OCI-LY7 (cell line): ENCODE measurements around the gene TAF3. TPM values are rescaled to one million over a fixed set of nuclear protein-coding genes. Genes with fewer than 3 reads are reported as not detected.

Experiments
- BruUV-seq: library from RNA; stranded (reverse); fragments of 400-500 nt; replicated peaks from 2 replicates; lab custom pipeline; 2021; lab: Mats Ljungman, UMichigan
- CTCF ChIA-PET: fragments of 300-600 bp; sonication (Branson Sonifier 250); formaldehyde crosslinking; loops from one replicate; lab custom pipeline; 2022; ENCODE audit warnings: antibody characterized with exemption; ENCODE audit not compliant: unreplicated experiment; lab: Charles Lee
- POLR2A ChIA-PET: fragments of 300-600 bp; sonication (Branson Sonifier 250); formaldehyde crosslinking; loops from one replicate; lab custom pipeline; 2022; ENCODE audit warnings: antibody characterized with exemption; lab: Charles Lee
- DNase-seq: peaks from one replicate; pipeline ENCODE4 v3.0.0-alpha.2; 2015; ENCODE audit warnings: low spot score
- H2AFZ ChIP-seq: fragments of 200-600 bp; sonication (generic), shearing (Covaris generic); 2 replicates; pipeline ENCODE4 v1.6.1; 2014; ENCODE audit warnings: mild to moderate bottlenecking, antibody characterized with exemption, low read length, moderate library complexity
- H3K27ac ChIP-seq: fragments of 200-600 bp; sonication (generic); 2 replicates; pipeline ENCODE4 v1.5.1; 2014; ENCODE audit warnings: mixed run types, low read depth, mild to moderate bottlenecking, moderate library complexity, low read length, inconsistent platforms; ENCODE audit not compliant: poor library complexity, severe bottlenecking
- H3K36me3 ChIP-seq: fragments of 200-600 bp; sonication (generic); 2 replicates; pipeline ENCODE4 v1.6.1; 2014; ENCODE audit warnings: mild to moderate bottlenecking, antibody characterized with exemption, low read length, moderate library complexity, mixed read lengths; ENCODE audit not compliant: insufficient read depth
- H3K4me1 ChIP-seq: fragments of 200-600 bp; sonication (generic); 2 replicates; pipeline ENCODE4 v1.5.1; 2014; ENCODE audit warnings: mild to moderate bottlenecking, low read length; ENCODE audit not compliant: insufficient read depth, poor library complexity, severe bottlenecking
- H3K4me2 ChIP-seq: fragments of 200-600 bp; sonication (generic); 2 replicates; pipeline ENCODE4 v1.6.1; 2014; ENCODE audit warnings: mild to moderate bottlenecking, low read length
- H3K4me3 ChIP-seq: fragments of 200-600 bp; sonication (generic); 2 replicates; pipeline ENCODE4 v1.5.1; 2014; ENCODE audit warnings: mild to moderate bottlenecking, low read depth, low read length; ENCODE audit not compliant: poor library complexity, severe bottlenecking
- H3K79me2 ChIP-seq: fragments of 200-600 bp; sonication (generic); 2 replicates; pipeline ENCODE4 v1.6.1; 2016; ENCODE audit warnings: low read depth, mild to moderate bottlenecking, low read length, moderate library complexity, mixed read lengths; ENCODE audit not compliant: insufficient read depth
- H3K9me2 ChIP-seq: fragments of 200-600 bp; sonication (generic); 2 replicates; pipeline ENCODE4 v1.6.1; 2016; ENCODE audit warnings: mild to moderate bottlenecking, low read length, mixed read lengths; ENCODE audit not compliant: insufficient read depth
- H3K9me3 ChIP-seq: fragments of 200-600 bp; sonication (generic); 2 replicates; pipeline ENCODE4 v1.6.1; 2014; ENCODE audit warnings: mild to moderate bottlenecking, mixed run types, low read length, mixed read lengths
- H4K20me1 ChIP-seq: fragments of 200-600 bp; sonication (generic); 2 replicates; pipeline ENCODE4 v1.6.1; 2014; ENCODE audit warnings: mild to moderate bottlenecking, antibody characterized with exemption, low read length, moderate library complexity, mixed read lengths; ENCODE audit not compliant: insufficient read depth
- EZH2phosphoT487 ChIP-seq: fragments of 200-600 bp; sonication (generic); IDR thresholded peaks from 2 replicates; pipeline ENCODE4 v1.6.1; 2018; ENCODE audit warnings: low read depth, borderline replicate concordance, mild to moderate bottlenecking, mixed run types, antibody characterized with exemption, low read length, moderate library complexity, mixed read lengths
- intact Hi-C: fragments of 100-400 bp; cut with micrococcal nuclease; formaldehyde crosslinking; loops from one replicate; pipeline ENCODE4 v1.10.0; 2022; ENCODE audit not compliant: unreplicated experiment
- total RNA-seq, 2 experiments: library from RNA; depleted of rRNA in 1 of 2; stranded (reverse); fragments of >200 nt in 1 of 2; shearing (Covaris generic) in 1 of 2; gene quantifications; 2 replicates each; pipeline ENCODE4 v1.2.3, GENCODE V29; 2014 to 2022
- TF ChIP-seq, protein P1 (sequence below): fragments of 200-600 bp; sonication (generic); conservative IDR thresholded peaks from 2 replicates; pipeline ENCODE4 v1.5.1; 2014; ENCODE audit warnings: mild to moderate bottlenecking, antibody characterized with exemption, low read length, moderate library complexity, mixed read lengths

Gene TAF3
- total RNA-seq, 2 experiments from 2014 or later: 3.8 to 11.1 TPM

- DNase-seq: no peak
- Histone ChIP-seq H2AFZ (no peak overlapping the region), H3K4me3 (no peak overlapping the region), H3K36me3 (no peaks in the 10 kb centered on the region), H3K4me2 (no peak overlapping the region), H4K20me1 (no peaks in the 10 kb centered on the region), H3K9me2 (no peaks in the 10 kb centered on the region), H3K79me2 (no peaks in the 10 kb centered on the region), H3K4me1 (peaks cover under 1% of the 10 kb centered on the region), H3K9me3 (no peaks in the 10 kb centered on the region), H3K27ac (no peak overlapping the region)
- BruUV-seq: no TSS peak
- intact Hi-C loops: no loop called here
- CTCF ChIA-PET: no interaction called here
- POLR2A ChIA-PET: interaction anchor here (0.6 to 0.8 kb wide), 4 partner anchors 67 to 585 kb away, joined by 3 to 5 read pairs (median 4); no protein-coding TSS in a partner anchor
- TF ChIP-seq EZH2phosphoT487: no peak
- TF ChIP-seq, protein P1, sequence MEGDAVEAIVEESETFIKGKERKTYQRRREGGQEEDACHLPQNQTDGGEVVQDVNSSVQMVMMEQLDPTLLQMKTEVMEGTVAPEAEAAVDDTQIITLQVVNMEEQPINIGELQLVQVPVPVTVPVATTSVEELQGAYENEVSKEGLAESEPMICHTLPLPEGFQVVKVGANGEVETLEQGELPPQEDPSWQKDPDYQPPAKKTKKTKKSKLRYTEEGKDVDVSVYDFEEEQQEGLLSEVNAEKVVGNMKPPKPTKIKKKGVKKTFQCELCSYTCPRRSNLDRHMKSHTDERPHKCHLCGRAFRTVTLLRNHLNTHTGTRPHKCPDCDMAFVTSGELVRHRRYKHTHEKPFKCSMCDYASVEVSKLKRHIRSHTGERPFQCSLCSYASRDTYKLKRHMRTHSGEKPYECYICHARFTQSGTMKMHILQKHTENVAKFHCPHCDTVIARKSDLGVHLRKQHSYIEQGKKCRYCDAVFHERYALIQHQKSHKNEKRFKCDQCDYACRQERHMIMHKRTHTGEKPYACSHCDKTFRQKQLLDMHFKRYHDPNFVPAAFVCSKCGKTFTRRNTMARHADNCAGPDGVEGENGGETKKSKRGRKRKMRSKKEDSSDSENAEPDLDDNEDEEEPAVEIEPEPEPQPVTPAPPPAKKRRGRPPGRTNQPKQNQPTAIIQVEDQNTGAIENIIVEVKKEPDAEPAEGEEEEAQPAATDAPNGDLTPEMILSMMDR: no peak
Measured at GRCh38 chr10:8066124-8066523, 247.8 kb downstream of the TAF3 start.

Other genes with a start within 250 kb of the TAF3 start
- not detected in 2 replicates for gene ITIH5, start 151.5 kb upstream of the TAF3 start, total RNA-seq (2014; rRNA removed; shearing (Covaris generic))
- not detected in 2 replicates for gene ITIH5, start 151.5 kb upstream of the TAF3 start, total RNA-seq (2022)
- not detected in 2 replicates for gene ITIH2, start 115.2 kb upstream of the TAF3 start, total RNA-seq (2014; rRNA removed; shearing (Covaris generic))
- gene ITIH2, start 115.2 kb upstream of the TAF3 start, total RNA-seq (2022): not detected in 2 replicates
- 12.0 and 14.3 TPM in 2 replicates for gene KIN, start 30.5 kb upstream of the TAF3 start, total RNA-seq (2014; rRNA removed; shearing (Covaris generic))
- gene KIN, start 30.5 kb upstream of the TAF3 start, total RNA-seq (2022): 13.6 and 15.5 TPM in 2 replicates
- gene ATP5F1C, start 30.3 kb upstream of the TAF3 start, total RNA-seq (2014; rRNA removed; shearing (Covaris generic)): 221 and 242 TPM in 2 replicates
- gene ATP5F1C, start 30.3 kb upstream of the TAF3 start, total RNA-seq (2022): 283 and 304 TPM in 2 replicates
- gene GATA3, start 236.2 kb downstream of the TAF3 start, total RNA-seq (2014; rRNA removed; shearing (Covaris generic)): not detected in 2 replicates
- gene GATA3, start 236.2 kb downstream of the TAF3 start, total RNA-seq (2022): not detected in 2 replicates